Stimulated activated CD4-positive, alpha-beta T cell treated with anti-CD3 and anti-CD28 coated beads, Interleukin-2, amount 100 ng/mL, for 4 hours (primary cell): Measurements from ENCODE around the gene CBX7.
A peak's percentile ranks its signal among the peaks of the same experiment; 100 is the strongest.

Experiments
- DNase-seq: peaks from one replicate; pipeline ENCODE4 v3.0.0-alpha.2; 2020; ENCODE audit warnings: low read depth

Gene CBX7

DNA sequence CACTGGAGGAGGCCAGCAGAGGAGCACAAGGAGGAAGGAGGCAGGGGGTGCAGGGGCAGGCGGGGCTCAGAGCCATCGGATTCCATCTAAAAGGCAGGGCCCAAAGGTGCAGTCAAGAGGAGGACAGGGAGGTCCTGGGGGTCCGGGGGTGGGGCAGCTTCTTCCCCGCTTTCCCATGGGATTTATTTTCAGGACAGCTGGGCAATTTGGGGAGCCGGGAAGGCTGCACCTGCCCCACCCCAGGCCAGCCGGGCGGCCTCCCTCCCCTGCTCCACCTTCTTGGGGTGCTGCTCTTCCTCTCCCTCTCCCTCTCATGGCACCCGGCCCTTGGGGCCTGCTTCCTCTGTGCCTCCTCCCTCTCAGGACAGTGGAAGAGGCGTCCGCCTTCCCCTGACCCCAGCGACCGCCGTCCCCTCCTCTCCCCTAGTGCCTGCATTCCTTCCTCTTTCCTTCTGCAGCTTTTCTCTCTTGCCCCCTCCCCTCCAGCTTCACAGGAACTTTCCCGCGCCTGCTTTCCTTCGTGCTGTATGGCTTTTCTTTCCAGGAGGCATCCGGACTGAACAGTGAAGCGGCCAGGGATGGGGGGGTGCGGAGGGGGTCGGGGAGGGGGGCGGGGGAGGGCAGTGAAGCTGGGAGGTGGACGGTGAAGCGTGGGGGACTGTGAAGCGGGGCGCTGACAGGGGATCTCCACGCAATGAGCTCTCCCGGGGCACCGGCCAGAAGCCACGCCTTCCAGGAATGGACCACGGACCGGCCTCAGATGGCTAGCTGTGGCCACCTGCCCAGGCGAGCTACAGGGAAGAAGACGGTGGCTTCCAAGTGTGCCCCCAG lies 28.5 kb downstream of the CBX7 start:
- DNase-seq, result no peak

DNA sequence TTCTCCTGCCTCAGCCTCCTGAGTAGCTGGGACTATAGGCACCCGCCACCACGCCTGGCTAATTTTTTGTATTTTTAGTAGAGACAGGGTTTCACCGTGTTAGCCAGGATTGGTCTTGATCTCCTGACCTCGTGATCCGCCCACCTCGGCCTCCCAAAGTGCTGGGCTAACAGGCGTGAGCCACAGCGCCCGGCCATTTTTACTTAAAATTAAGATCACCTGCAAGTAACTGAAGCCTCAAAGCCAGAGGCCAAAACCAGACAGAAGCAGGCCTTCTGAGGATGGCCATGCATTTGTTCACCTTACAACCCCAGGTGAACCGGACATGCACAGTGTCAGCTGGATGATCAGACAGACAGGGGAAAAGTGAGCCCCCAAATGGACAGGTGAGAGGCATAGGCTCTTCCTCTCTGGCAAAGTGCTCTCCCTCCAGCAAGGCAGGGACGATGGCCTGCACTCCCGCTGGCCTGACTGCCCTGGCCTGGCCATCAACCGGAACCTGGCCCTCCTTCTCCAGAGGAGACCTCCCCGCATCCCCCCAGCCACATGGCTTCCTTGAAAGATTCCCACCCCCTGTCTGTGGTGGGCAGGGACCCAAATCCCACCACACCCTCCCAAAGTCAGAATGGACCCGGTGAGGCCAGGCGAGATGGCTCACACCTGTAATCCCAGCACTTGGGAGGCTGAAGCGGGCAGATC lies 29.6 kb downstream of the CBX7 start:
- DNase-seq, result no peak

DNA sequence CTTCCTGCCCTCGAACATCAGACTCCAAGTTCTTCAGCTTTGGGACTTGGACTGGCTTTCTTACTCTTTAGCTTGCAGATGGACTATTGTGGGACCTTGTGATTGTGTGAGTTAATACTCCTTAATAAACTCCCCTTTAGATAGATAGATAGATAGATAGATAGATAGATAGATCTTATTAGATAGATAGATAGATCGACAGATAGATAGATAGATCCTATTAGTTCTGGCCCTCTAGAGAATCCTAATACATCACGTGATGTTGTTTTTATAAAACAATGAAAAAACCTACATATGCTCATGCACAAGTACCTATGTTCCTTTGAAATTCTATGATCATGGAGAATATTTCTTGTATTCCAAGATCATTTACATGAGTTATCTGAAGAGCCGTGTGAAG lies 31.5 kb downstream of the CBX7 start:
- DNase-seq, result no peak

DNA sequence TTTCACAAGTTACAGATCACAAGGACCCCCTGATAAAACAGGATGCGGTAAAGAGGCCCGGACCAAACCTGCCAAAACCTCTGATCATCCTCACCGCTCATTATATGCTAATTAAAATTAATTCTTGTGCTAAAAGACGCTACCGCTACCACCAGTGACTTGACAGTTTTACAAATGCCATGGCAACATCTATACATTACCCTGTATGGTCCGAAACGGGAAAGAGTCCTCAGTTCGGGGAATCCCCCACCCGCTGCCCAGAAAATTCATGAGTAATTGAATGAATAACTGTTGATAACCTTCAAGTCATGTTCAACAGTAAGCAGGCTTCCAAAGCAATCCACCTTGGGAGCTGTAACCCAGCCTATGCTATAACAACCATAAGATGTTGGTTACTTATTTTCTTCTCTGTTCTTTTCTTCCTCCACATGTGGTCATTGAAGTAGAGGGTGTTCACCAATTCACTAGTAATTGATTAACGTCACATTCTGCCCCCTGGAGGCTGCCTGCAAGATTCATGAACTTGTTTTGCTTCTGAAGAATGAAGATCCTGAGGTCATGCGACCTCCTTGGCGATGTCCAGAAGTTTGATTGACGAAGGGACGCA lies 34.8 kb downstream of the CBX7 start:
- peak; percentile 66 for DNase-seq

DNA sequence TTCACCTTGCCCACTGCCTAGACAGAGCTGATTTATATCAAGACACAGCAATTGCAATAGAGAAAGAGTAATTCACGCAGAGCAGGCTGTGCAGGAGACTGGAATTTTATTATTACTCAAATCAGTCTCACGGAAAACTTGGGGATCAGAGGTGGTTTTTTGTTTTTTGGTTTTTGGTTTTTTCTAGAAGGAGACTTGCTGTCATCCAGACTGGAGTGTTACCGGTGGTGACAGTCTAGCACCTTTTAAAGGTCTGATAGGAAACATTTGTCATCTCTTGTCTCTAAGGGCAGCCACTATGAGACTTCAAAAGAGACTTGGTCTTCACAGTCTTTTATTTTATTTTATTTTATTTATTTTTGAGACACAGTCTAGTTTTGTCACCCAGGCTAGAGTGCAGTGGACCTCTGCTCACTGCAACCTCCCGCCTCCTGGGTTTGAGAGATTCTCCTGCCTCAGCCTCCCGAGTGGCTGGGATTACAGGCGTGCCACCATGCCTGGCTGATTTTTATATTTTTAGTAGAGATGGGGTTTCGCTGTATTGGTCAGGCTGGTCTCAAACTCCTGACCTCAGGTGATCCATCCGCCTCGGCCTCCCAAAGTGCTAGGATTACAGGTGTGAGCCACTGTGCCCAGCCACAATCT lies 36.4 kb downstream of the CBX7 start:
- no peak for DNase-seq

DNA sequence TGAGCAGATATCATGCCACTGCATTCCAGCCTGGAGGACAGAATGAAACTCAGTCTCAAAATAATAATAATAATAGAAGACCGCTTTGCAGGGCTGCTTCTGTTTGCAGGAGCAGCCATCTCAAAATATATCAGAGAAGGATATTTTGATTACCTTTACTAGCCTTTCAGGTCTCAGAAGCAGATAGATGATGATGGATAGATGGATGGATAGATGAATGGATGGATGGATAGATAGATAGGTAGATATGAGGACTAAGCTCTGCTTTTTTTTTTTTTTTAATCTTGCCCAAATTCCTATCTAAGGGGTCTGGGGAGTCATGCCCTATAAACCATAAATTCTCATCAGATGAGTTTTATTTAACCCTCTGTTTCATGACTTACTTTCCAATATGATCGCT lies 36.9 kb downstream of the CBX7 start:
- DNase-seq, result no peak

DNA sequence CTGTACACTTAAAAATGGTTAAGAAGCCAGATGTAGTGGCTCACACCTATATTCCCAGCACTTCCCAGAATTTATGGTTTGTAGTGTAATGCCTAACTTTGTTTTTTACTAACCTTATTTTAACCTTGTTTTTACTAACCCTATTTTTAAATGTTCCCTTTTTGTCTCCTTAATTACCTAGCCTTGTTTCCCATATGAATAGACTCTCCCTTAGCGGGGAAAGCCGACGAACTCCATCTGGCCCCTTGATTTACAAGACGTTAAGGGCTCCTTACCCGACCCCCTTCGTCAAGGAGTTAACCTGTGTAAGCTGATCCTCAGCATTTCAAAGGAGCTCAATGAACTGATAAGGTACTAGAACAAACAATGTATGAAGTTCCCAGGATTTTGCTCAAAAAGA lies 38.4 kb downstream of the CBX7 start:
- no peak for DNase-seq

DNA sequence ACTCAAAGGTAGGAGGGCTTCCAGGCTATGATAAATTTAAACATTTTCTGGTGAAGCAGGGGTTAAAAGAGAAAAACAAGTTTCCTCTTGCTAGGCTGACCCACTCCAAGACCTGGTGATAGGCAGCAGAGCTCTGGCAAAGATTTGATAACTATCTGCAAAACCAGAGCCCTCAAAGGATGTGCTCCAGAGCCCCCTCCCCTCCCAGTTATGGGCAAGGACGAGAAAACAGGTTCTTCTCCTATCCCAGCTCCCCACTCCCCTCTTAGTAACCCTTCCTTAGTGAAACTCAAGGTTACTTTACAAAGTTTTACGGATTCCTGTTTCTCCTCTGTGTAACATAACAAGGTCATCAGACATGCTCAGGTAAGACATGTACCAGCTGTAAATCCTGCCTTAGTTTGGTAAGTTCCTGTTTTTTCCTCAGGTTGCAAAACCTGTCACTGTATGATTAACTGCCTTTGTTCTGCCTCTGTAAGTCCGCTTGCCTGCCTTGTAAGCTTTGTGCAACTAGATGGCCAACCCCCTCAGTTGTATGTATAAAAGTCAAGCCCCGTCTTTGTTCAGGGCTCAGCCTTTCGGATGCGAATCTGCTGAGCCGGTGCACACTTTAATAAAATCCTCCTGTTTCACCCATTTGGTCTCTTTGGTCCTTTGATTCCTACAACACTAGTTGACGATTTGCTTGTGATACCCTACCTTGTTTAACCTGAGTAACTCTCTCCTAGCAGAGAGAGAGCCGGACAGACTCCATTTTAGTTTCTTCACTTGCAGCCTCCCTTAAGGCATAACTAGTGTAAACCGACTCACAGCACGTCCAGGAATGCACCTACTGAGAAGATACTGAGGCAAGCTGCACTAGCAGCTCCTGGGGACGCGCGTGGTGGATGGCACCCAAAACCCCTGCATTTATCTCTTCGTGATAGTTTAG lies 41.6 kb downstream of the CBX7 start:
- DNase-seq, result no peak

DNA sequence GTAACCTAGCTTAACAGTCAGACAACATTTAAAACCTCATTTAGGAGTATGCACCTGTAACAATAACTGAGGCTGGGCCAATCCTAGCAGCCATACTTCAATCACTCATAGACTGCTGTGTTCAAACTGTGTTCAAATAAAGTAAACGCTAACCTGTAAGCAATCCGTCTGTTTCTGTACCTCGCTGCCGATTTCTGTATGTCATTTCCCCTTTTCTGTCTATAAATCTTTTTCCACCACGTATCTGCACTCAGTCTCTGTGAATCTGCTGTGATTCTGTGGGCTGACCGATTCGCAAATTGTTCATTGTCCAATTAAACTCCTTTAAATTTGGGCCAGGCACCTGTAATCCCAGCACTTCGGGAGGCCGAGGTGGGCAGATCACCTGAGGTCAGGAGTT lies 43.1 kb downstream of the CBX7 start:
- DNase-seq, result no peak

DNA sequence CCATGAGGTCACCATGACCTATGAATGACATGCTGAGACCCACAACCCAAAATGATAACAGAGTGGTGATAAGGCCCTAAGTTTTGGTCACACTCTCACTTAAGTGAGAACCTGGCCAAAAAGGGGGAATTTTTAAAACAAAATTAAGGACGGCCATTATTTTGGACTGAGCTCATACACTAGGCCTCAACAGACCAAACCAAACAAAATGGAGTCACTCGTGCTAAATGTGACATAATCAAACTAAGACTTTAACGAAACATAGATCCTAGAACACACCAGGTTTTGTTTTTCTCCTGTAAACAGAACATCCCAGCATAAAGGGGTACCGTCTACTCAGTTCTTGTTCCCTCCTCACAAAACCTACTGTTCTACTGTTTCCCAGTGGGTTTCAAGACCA lies 44.0 kb downstream of the CBX7 start:
- DNase-seq, result no peak

DNA sequence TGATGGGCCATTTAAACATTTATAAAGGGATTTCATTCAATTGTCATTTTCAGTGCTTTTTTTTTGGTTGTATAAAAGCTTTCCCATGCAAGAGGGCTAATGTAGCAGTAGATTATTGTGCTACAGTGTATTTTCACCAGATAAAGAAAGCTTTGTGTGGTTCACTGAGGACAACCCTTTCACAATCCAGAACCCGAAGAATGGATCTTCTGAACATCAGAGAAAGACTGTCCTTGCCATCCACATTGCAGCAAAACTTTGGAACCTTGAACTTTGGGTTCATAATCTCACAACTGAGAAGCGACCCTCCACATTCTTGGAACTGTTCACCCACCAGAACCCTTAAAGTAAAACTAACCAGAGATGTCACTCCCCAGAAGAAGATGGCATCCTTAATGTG lies 46.2 kb downstream of the CBX7 start:
- DNase-seq, result no peak

DNA sequence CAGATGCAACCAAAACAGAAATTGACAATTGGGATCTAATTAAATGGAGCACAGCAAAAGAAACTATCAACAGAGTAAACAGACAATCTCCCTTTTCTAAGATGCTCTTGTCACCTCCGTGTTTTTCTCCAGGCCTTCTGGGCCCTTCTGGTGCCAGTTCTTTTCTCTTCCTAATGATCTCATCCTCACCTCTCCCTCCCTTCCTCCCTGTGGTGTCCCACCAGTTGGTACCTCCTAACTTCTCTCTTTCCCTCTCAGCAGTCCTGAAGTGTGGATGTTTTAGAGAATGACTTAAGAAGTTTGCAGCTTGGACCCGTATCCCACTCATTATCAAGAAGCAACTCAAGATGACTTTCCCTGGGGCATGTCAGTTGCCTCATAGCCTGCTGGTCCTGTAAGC lies 49.0 kb downstream of the CBX7 start:
- no peak for DNase-seq

DNA sequence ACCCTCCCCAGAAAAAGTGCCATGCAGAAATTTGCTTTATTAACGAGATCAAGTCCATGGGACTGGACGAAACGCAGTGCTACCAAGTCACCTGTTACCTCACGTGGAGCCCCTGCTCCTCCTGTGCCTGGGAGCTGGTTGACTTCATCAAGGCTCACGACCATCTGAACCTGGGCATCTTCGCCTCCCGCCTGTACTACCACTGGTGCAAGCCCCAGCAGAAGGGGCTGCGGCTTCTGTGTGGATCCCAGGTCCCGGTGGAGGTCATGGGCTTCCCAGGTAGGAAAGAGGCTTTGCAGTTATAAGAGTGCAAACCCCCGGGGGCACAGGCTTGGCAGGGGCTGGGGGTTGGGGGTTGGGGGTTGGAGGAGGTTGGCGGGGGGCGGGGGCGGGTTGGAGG lies 51.3 kb downstream of the CBX7 start:
- no peak for DNase-seq

DNA sequence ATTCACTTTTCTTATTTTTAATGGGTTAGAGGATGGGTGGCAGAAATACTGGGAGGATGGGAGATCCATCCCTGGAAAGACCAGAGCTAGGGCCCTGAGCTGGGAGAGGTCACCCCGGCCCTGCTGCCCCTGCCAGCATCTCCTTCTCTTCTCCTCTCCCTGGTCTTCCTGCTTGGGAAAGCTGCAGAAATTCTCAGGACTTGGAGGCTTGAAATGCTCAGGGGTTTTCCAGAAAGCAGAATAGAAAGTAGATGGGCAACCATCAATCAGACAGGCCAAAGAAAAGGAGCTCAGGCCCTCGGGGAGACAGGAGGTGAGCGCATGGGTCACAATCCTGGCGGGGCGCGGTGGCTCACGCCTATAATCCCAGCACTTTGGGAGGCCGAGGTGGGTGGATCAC lies 53.9 kb downstream of the CBX7 start:
- no peak for DNase-seq

DNA sequence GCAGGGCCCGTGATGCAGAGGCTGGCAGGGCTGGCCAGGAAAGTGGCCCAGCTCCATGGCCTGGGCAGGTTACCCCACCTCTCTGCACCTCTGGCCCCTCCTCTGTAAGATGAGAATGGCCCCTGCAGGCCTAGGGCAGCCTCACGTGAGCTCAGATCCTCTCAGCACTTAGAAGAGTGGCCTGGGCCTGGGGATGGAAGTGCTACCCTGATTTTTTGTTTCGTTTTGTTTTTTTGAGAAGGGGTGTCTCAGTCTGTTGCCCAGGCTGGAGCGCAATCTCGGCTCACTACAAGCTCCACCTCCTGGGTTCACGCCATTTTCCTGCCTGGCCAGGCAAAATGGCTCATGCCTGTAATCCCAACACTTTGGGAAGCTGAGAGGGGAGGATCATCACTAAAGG lies 54.5 kb downstream of the CBX7 start:
- DNase-seq, result no peak

DNA sequence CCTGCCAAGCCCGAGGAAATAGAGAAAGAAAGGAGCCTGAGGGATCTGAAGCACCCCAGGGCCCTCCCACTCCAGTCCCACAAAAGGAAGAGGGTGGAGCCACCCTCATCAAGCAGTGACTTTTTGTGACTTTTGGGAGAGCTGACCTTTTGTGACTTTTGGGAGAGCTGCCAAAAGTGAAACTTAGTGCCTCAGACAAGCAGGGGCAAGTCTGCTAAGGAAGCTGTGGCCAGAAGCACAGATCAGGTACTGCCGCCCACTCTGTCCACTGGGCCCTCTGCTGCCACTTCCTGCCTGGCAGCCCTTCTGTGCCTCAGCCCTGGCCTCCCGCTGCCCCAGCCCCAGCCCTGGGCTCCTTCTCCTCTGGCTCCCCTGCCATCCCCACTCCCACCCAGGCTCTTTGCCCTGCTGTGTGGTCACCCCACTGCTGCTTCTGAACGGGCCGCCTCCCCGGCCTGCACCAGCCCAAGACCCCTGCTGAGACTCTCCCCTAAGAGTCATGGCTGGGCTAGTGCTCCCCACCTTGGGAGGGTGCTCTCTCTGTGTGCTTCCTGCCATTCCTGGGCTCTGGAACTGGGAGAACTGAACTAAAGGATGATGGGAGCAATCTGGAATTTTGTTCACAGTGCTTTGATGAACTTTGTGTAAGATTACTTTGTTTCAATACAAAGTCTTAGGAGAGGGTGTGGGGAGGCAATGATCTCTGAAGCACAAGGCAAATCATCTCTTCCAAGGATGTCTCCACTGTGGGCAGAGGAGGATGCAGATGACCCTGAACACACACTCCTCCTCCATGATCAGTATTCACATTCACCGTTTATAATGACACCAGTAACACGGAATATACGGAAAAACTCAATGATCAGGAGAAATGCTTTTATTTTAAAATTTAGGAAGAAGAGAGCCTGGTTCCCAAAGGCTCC lies 55.1 kb downstream of the CBX7 start, which contains the start of gene APOBEC3H:
Gene APOBEC3H, plus strand, starts transcription at position 147 of the 923 bp plus-strand sequence. CDS start 3,035 bp downstream, outside the sequence.
- DNase-seq, result no peak

DNA sequence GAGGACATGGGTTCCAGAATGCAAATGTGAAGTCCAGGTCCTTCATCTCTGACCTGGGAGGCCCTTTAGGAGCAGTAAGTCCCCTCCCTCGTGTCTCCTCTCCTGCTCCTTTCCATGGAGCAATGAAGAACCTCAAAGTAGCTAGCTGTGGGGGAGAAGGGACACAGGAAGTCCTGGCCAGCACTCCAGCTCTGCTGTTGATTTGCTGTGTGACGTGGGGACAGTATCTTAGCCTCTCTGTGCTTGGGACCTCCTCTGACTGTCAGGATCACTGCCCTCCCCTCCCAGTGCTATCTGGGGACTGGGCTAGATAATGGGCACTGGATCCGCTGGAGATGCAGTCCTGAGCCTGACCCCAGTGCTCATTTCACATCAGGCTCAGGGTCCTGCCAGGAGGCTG lies 56.5 kb downstream of the CBX7 start:
- DNase-seq, result no peak

DNA sequence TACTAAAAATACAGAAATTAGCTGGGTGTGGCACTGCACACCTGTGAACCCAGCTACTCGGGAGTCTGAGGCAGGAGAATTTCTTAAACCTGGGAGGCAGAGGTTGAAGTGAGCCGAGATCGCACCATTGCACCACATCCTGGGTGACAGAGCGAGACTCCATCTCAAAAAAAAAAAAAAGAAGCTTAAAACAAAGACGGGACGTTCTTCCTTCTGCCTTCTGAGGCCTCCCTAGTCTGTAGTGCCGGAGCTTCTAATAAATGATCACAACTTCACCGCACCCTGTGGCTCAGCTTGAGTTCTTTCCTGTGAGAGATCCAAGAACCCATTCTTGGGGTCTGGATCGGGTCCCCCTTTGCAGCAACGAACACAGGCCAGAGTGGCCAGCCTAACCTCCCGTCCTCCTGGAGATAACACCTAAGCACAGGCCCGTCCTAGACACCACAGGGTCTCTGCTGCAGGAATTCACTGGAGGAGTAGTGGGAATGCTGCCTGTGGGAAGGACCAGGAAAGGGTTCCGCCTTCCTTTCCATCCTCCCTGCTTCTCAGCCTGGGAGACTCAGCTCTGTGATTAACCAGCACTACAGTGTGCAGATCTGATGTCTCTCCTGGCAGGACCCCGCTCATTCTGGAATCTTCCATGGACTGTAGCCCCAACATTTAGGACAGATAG lies 57.6 kb downstream of the CBX7 start:
- DNase-seq, result no peak

DNA sequence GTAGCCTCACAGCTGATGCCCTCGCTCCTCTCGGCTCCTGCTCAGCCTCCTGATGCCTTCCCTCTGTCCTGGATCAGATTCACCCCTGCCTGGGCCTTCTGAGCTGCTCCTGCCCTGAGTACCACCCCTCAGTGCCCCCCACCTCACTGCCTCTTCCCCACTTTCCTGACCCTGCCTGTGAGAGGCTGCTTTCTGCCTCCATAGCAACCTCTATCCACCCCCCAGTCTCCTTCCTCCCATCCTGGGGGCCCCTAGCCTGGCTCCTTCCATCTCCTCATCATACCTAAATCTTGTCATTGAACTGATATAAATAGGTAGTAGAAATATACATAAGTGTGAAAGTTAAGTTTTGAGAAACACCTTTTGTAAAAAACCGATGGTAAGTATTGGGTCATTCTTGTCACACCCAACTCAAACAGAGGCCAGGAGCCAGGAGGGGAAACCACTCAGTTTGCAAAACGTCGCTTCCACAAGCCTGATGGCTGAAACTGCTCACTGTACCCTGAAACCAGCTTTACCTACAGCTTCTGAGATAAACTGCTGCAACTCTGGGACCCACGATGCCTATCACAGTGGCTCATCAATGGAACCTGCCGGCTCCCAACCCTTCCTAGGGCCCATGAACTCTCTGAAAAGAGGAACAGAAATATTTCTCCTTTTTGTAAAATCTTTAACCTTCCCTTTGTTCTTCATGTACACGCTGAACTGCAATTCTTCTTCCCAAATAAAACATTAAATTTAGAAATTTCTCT lies 60.2 kb downstream of the CBX7 start:
- no peak for DNase-seq
